ENCODE results near the gene MEX3A. TPM values are rescaled to one million over a fixed set of nuclear protein-coding genes. Genes with fewer than 3 reads are reported as not detected.
A peak's percentile ranks its signal among the peaks of the same experiment; 100 is the strongest.

MEX3A gene
- total and polyA plus RNA-seq, 10 of the 15 experiments (the other 5 are each of a cell fraction or from before 2014, with no cell fraction given) = 0.11 to 5.1 (median 1.7) TPM

DNA sequence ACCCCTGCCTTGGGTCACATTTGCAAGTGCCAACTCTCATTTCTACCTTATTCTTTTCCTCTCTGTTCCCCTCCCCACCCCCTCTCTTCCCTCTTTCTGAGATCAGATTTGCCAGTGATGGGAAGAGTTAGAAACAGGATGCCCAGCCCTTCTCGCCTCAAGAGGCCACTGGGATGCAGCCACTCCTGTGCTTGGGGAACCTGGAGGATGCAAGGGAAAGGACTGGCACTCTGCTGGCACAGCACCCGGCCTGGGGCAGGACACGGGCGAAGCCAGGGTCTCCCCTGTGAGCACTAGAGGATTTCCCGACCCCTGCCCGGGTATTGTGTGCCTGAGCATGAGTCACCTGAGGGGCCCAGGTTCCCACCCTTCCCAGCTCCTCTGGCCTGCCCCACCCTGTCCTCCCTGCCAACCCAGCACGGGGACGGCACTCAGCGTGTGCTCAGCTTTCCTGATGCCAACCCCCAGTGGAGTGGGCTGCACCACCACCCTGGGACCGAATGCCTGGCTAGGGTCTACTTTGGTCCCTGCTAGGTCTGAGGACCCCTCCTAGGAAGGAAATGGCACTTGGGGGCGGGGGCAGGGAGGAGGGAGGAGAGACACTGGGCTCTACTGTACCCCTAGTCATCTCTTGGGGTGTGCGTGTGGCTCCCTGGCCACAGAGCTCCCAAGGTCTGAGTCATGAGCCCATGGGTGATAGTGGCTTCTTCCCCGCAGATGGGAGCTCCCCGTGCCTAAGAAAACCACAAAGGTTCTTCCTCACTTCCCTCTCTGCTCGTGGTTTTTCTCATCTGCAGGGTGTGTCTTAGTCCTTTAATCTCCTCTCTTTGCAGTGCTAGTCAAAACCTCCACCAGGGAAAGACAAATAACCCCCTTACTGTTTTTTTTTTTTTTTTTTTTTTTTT, 44.6 kb upstream of the MEX3A start:
- peaks cover 68% of the 10 kb centered on the region for H3K4me1 ChIP-seq (ENCODE audit: control insufficient read depth, insufficient read depth, low read length)
- intact Hi-C loops (cut with micrococcal nuclease; ENCODE audit: unreplicated experiment) = loop anchor here (1.0 kb wide), 1 partner anchor 138 kb away; no protein-coding TSS in a partner anchor
- RAD21 ChIA-PET (ENCODE audit: unreplicated experiment) = interaction anchor here (0.7 to 22.2 kb wide), 11 partner anchors 11 to 1651 kb away, joined by 3 to 695 read pairs (median 4); partner anchors contain the start of gene LMNA
- TF ChIP-seq POLR2AphosphoS5 (IDR thresholded peaks at IDR 0.05; ENCODE audit: low read length) (peak; percentile 43), TCF12 (IDR thresholded peaks at IDR 0.05; ENCODE audit: low read depth, low read length) (peak; percentile 85), ZNF217 (IDR thresholded peaks at IDR 0.05) (0 out of 2 replicates have a peak, but pooled peaks have one; percentile 68), CEBPZ (IDR thresholded peaks at IDR 0.05; ENCODE audit: low read depth, low read length) (no peak), PAX5 (IDR thresholded peaks at IDR 0.05; ENCODE audit: borderline replicate concordance, low read depth, low read length) (peak; percentile 91), GABPA (IDR thresholded peaks at IDR 0.05; ENCODE audit: low read depth) (no peak), LARP7 (IDR thresholded peaks at IDR 0.05) (no peak), MYC (IDR thresholded peaks at IDR 0.05; ENCODE audit: insufficient read depth, insufficient read length, insufficient replicate concordance, low read length, severe bottlenecking) (no peak)
- TF ChIP-seq, protein P1, sequence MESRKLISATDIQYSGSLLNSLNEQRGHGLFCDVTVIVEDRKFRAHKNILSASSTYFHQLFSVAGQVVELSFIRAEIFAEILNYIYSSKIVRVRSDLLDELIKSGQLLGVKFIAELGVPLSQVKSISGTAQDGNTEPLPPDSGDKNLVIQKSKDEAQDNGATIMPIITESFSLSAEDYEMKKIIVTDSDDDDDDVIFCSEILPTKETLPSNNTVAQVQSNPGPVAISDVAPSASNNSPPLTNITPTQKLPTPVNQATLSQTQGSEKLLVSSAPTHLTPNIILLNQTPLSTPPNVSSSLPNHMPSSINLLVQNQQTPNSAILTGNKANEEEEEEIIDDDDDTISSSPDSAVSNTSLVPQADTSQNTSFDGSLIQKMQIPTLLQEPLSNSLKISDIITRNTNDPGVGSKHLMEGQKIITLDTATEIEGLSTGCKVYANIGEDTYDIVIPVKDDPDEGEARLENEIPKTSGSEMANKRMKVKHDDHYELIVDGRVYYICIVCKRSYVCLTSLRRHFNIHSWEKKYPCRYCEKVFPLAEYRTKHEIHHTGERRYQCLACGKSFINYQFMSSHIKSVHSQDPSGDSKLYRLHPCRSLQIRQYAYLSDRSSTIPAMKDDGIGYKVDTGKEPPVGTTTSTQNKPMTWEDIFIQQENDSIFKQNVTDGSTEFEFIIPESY (IDR thresholded peaks at IDR 0.05) = no peak
- TF ChIP-seq, protein P2, sequence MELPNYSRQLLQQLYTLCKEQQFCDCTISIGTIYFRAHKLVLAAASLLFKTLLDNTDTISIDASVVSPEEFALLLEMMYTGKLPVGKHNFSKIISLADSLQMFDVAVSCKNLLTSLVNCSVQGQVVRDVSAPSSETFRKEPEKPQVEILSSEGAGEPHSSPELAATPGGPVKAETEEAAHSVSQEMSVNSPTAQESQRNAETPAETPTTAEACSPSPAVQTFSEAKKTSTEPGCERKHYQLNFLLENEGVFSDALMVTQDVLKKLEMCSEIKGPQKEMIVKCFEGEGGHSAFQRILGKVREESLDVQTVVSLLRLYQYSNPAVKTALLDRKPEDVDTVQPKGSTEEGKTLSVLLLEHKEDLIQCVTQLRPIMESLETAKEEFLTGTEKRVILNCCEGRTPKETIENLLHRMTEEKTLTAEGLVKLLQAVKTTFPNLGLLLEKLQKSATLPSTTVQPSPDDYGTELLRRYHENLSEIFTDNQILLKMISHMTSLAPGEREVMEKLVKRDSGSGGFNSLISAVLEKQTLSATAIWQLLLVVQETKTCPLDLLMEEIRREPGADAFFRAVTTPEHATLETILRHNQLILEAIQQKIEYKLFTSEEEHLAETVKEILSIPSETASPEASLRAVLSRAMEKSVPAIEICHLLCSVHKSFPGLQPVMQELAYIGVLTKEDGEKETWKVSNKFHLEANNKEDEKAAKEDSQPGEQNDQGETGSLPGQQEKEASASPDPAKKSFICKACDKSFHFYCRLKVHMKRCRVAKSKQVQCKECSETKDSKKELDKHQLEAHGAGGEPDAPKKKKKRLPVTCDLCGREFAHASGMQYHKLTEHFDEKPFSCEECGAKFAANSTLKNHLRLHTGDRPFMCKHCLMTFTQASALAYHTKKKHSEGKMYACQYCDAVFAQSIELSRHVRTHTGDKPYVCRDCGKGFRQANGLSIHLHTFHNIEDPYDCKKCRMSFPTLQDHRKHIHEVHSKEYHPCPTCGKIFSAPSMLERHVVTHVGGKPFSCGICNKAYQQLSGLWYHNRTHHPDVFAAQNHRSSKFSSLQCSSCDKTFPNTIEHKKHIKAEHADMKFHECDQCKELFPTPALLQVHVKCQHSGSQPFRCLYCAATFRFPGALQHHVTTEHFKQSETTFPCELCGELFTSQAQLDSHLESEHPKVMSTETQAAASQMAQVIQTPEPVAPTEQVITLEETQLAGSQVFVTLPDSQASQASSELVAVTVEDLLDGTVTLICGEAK (IDR thresholded peaks at IDR 0.05; ENCODE audit: borderline replicate concordance) = no peak

More for the DNA sequence above, 44.6 kb upstream of the MEX3A start:
- H3K27ac ChIP-seq (ENCODE audit: control insufficient read depth, insufficient read depth) = peak overlapping the region; percentile 87
- no peak overlapping the region; the same call in 1 of the 2 replicates for H2AFZ ChIP-seq (ENCODE audit: control insufficient read depth, low read depth, low read length)
- ATAC-seq (peak; percentile 63), FAIRE-seq (peak; percentile 83), DNase-seq (ENCODE audit: low read depth, low spot score) (peak; percentile 86)
- 6% methylated on average over 13 of the region's 15 CpGs for WGBS (ENCODE audit: insufficient coverage, insufficient replicate concordance, low lambda C conversion rate, missing lambda C conversion rate)
- BruUV-seq (replicated peaks) = no TSS peak
- in situ Hi-C loops (cut with MboI) = no loop called here
- SMC1A ChIA-PET (ENCODE audit: uncharacterized antibody, unreplicated experiment) = interaction anchor here (1.0 to 23.6 kb wide), 6 partner anchors 9 to 98 kb away, joined by 3 to 874 read pairs (median 24); partner anchors contain the start of genes LMNA and PMF1
- H4K20me1 ChIP-seq (ENCODE audit: control insufficient read depth, insufficient read depth) = no peaks in the 10 kb centered on the region
- CTCF ChIA-PET = interaction anchor here (0.8 to 25.7 kb wide), 9 partner anchors 13 to 188 kb away, joined by 3 to 1294 read pairs (median 10); partner anchors contain the start of genes LMNA, SEMA4A and SLC25A44
- peak overlapping the region; percentile 78 for H3K4me2 ChIP-seq (ENCODE audit: control insufficient read depth, insufficient read depth)
- POLR2A ChIA-PET = interaction anchor here (0.6 to 7.0 kb wide), 10 partner anchors 10 to 228 kb away, joined by 3 to 89 read pairs (median 5); partner anchors contain the start of genes LMNA and SLC25A44
- peaks cover 0 to 3% of the 10 kb centered on the region in 2 experiments; a peak in 2 of 4 replicates for H3K36me3 ChIP-seq (ENCODE audit: control insufficient read depth in 2 of 2, insufficient read depth in 2 of 2, low read length in 1 of 2)
- H3K9me3 ChIP-seq (replicated peaks; ENCODE audit: control insufficient read depth, insufficient read depth, low read length) = no peaks in the 10 kb centered on the region
- peaks cover 55% of the 10 kb centered on the region for H3K79me2 ChIP-seq (ENCODE audit: control insufficient read depth, insufficient read depth, low read length)
- H3K27me3 ChIP-seq (replicated peaks in 1 of 2; ENCODE audit: control insufficient read depth in 2 of 2, insufficient read depth in 2 of 2, low read length in 1 of 2) = no peaks in the 10 kb centered on the region
- H3K9ac ChIP-seq (ENCODE audit: control insufficient read depth, insufficient read depth, low read length) = peak overlapping the region; percentile 50
- peak overlapping the region; percentile 40; the same call in 1 of the 2 replicates for H3K4me3 ChIP-seq

Data from GM12878 (cell line).